Fibroblast of lung (primary cell): ENCODE data around the gene PAEP. TPM values are rescaled to one million over a fixed set of nuclear protein-coding genes. Genes with fewer than 3 reads are reported as not detected.

Experiments
- DNase-seq, 2 donors: peaks; one replicate each; pipeline versions ENCODE4 v3.0.0 to v3.0.0-alpha.2; 2010; ENCODE audit warnings: low read depth in 2 of 2
- H2AFZ ChIP-seq: 2 replicates; pipeline ENCODE4 v1.5.1; 2012; ENCODE audit warnings: low read length, control low read depth, inconsistent platforms
- H3K27ac ChIP-seq: 2 replicates; pipeline ENCODE4 v1.5.1; 2011; ENCODE audit warnings: low read length, control low read depth; ENCODE audit not compliant: insufficient read depth
- H3K27me3 ChIP-seq: 2 replicates; pipeline ENCODE4 v1.5.1; 2011; ENCODE audit warnings: mild to moderate bottlenecking, low read length; ENCODE audit not compliant: control insufficient read depth, insufficient read depth
- H3K36me3 ChIP-seq: 2 replicates; pipeline ENCODE4 v1.5.1; 2011; ENCODE audit warnings: low read length; ENCODE audit not compliant: control insufficient read depth, insufficient read depth
- H3K4me1 ChIP-seq: 2 replicates; pipeline ENCODE4 v1.5.1; 2011; ENCODE audit warnings: low read length; ENCODE audit not compliant: control insufficient read depth, insufficient read depth; ENCODE audit errors: extremely low read depth
- H3K4me2 ChIP-seq: 2 replicates; pipeline ENCODE4 v1.5.1; 2011; ENCODE audit warnings: low read length, control low read depth; ENCODE audit not compliant: insufficient read depth; ENCODE audit errors: extremely low read depth
- H3K4me3 ChIP-seq, 4 experiments: fragments of 200-600 bp in 1 of 4; sonication (generic) in 1 of 4; replicated peaks in 1 of 4; 2 replicates each; pipeline ENCODE4 v1.5.1; 2011 to 2016; ENCODE audit warnings: low read length in 4 of 4, low read depth in 3 of 4, mild to moderate bottlenecking in 3 of 4, control low read depth in 2 of 4, inconsistent platforms in 1 of 4, mixed read lengths in 1 of 4; ENCODE audit not compliant: insufficient read depth in 1 of 4; ENCODE audit errors: control extremely low read depth in 1 of 4
- H3K79me2 ChIP-seq: 2 replicates; pipeline ENCODE4 v1.5.1; 2012; ENCODE audit warnings: mild to moderate bottlenecking, low read length, inconsistent platforms; ENCODE audit not compliant: control insufficient read depth, insufficient read depth
- H3K9ac ChIP-seq: 2 replicates; pipeline ENCODE4 v1.5.1; 2011; ENCODE audit warnings: mild to moderate bottlenecking, low read length, control low read depth; ENCODE audit not compliant: insufficient read depth
- H3K9me3 ChIP-seq: 2 replicates; pipeline ENCODE4 v1.5.1; 2012; ENCODE audit warnings: low read depth, low read length; ENCODE audit not compliant: control insufficient read depth, insufficient read depth
- H4K20me1 ChIP-seq: 2 replicates; pipeline ENCODE4 v1.5.1; 2011; ENCODE audit warnings: low read length; ENCODE audit not compliant: control insufficient read depth, insufficient read depth; ENCODE audit errors: extremely low read depth
- CTCF ChIP-seq, 2 donors: IDR thresholded peaks in 1 of 2; conservative IDR thresholded peaks in 1 of 2; 1 replicate in 1 of 2; 2 replicates in 1 of 2; pipeline ENCODE4 v1.5.1; 2011 to 2012; ENCODE audit warnings: low read length in 2 of 2, control low read depth in 1 of 2, inconsistent platforms in 1 of 2, low read depth in 1 of 2, mild to moderate bottlenecking in 1 of 2
- EZH2 ChIP-seq: IDR thresholded peaks from 2 replicates; pipeline ENCODE4 v1.5.1; 2012; ENCODE audit warnings: low read length, control low read depth, mild to moderate bottlenecking; ENCODE audit errors: missing control alignments
- polyA plus RNA-seq, 2 donors: library from polyadenylated mRNA; depleted of rRNA in 1 of 2; stranded (reverse) in 1 of 2; unstranded in 1 of 2; fragments of >200 nt; gene quantifications; 2 replicates each; pipeline ENCODE4 v1.2.1, GENCODE V29; 2011 to 2012; ENCODE audit warnings: missing spikeins in 1 of 2
- total RNA-seq: library from RNA; depleted of rRNA; stranded (reverse); fragments of >200 nt; gene quantifications from 2 replicates; pipeline ENCODE4 v1.2.1, GENCODE V29; 2014

Gene PAEP
- total and polyA plus RNA-seq, 2 donors (not counting 1 experiment from before 2014, with no cell fraction given): not detected

GRCh38 chr9:135515083-135515951 lies 46.2 kb upstream of the PAEP start:
- no peak overlapping the region for H3K4me2 ChIP-seq
- H3K4me1 ChIP-seq: peaks cover 2% of the 10 kb centered on the region
- no peaks in the 10 kb centered on the region for H3K9me3 ChIP-seq
- no peaks in the 10 kb centered on the region for H3K79me2 ChIP-seq
- H3K27ac ChIP-seq: no peak overlapping the region
- H2AFZ ChIP-seq: no peak overlapping the region
- no peak for DNase-seq
- H3K36me3 ChIP-seq: no peaks in the 10 kb centered on the region
- H3K27me3 ChIP-seq: peaks cover 4% of the 10 kb centered on the region
- H4K20me1 ChIP-seq: no peaks in the 10 kb centered on the region
- TF ChIP-seq CTCF (conservative IDR thresholded peaks at IDR 0.05 in 1 of 2, IDR thresholded peaks at IDR 0.05 in 1 of 2; ENCODE audit: low read depth in 1 of 2, low read length in 2 of 2): no peak
- TF ChIP-seq EZH2: no peak
- no peak overlapping the region for H3K4me3 ChIP-seq
- no peak overlapping the region for H3K9ac ChIP-seq

DNA sequence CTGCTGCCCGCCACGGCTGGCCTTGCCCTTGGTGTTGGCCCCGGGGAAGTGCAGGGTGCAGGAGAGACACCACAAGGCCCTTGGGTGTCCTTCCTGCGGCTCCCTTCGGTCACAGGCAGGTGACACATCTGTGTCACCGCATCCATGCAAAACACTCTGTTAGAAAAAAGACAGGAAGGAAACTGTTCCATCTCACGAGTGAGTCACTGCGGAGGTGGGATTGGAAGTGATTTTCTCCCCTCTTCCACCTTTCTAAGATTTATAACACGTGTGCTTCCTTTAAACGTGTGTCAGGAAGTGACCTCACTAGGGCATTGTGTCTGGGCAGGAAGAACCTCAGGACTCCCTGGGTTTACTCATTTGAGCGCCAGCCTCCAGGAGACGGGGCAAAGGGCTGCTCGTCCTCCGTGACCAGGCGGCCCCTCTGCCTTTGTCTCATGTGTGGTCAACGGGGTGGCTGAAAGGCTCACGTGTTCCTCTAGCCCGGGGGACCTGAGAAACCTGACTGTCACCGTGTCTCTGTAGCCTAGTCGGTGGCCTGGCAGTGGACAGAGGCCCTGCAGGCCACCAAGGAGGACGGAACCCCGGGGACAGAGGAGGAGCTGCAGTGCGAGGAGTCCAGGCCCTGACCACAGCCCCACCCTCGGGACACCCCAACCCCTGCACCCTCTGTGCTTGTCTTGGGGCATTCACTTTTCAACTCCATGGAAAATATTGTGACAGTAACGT lies 45.3 kb upstream of the PAEP start:
- H3K4me2 ChIP-seq: no peak overlapping the region
- H3K4me1 ChIP-seq: peaks cover 2% of the 10 kb centered on the region
- no peaks in the 10 kb centered on the region for H3K79me2 ChIP-seq
- H3K4me3 ChIP-seq: no peak overlapping the region
- no peaks in the 10 kb centered on the region for H3K36me3 ChIP-seq
- no peaks in the 10 kb centered on the region for H3K9me3 ChIP-seq
- H3K27ac ChIP-seq: no peak overlapping the region
- TF ChIP-seq EZH2 (no peak), CTCF (conservative IDR thresholded peaks at IDR 0.05 in 1 of 2, IDR thresholded peaks at IDR 0.05 in 1 of 2; ENCODE audit: low read depth in 1 of 2, low read length in 2 of 2) (no peak)
- no peak for DNase-seq
- H3K9ac ChIP-seq: no peak overlapping the region
- no peak overlapping the region for H2AFZ ChIP-seq
- peaks cover 4% of the 10 kb centered on the region for H3K27me3 ChIP-seq
- no peaks in the 10 kb centered on the region for H4K20me1 ChIP-seq

- TF ChIP-seq EZH2 (no peak), CTCF (conservative IDR thresholded peaks at IDR 0.05 in 1 of 2, IDR thresholded peaks at IDR 0.05 in 1 of 2; ENCODE audit: low read depth in 1 of 2, low read length in 2 of 2) (no peak)
- no peaks in the 10 kb centered on the region for H3K79me2 ChIP-seq
- no peaks in the 10 kb centered on the region for H4K20me1 ChIP-seq
- no peaks in the 10 kb centered on the region for H3K36me3 ChIP-seq
- H3K27me3 ChIP-seq: peaks cover 4% of the 10 kb centered on the region
- H3K9me3 ChIP-seq: no peaks in the 10 kb centered on the region
- no peak overlapping the region for H2AFZ ChIP-seq
- no peak overlapping the region for H3K27ac ChIP-seq
- H3K9ac ChIP-seq: no peak overlapping the region
- H3K4me1 ChIP-seq: no peaks in the 10 kb centered on the region
- no peak overlapping the region for H3K4me2 ChIP-seq
- H3K4me3 ChIP-seq: no peak overlapping the region
- no peak for DNase-seq
Measured at GRCh38 chr9:135517407-135517822, 44.1 kb upstream of the PAEP start.
